ENCODE data around the gene TGFB1. TPM values are rescaled to one million over a fixed set of nuclear protein-coding genes. Genes with fewer than 3 reads are reported as not detected.

Gene TGFB1
- total and polyA plus RNA-seq, 2 of the 13 experiments (the other 11 are each of a cell fraction or from before 2014, with no cell fraction given), result 4.1 to 5.4 TPM

GRCh38 chr19:41363753-41364523 is 10.2 kb upstream of the TGFB1 start, which contains the start of gene B9D2 (continued):
- TF ChIP-seq ZNF280B (CRISPR knock-in tag; IDR thresholded peaks at IDR 0.05; ENCODE audit: borderline replicate concordance) (0 out of 2 replicates have a peak, but pooled peaks have one; percentile 18), YEATS4 (CRISPR knock-in tag; IDR thresholded peaks at IDR 0.05; ENCODE audit: borderline replicate concordance) (peak; percentile 28; the same call in 1 of the 2 replicates), NR1H2 (CRISPR knock-in tag; IDR thresholded peaks at IDR 0.05; ENCODE audit: borderline replicate concordance, low read depth) (no peak), SAFB2 (CRISPR knock-in tag; IDR thresholded peaks at IDR 0.05; ENCODE audit: borderline replicate concordance, low read depth) (0 out of 2 replicates have a peak, but pooled peaks have one; percentile 12), ZSCAN12 (CRISPR knock-in tag; IDR thresholded peaks at IDR 0.05) (no peak), KAT7 (CRISPR knock-in tag; IDR thresholded peaks at IDR 0.05; ENCODE audit: borderline replicate concordance) (no peak), HCFC1 (IDR thresholded peaks at IDR 0.05; ENCODE audit: low read depth, low read length) (peak; percentile 64), RFX5 (IDR thresholded peaks at IDR 0.05; ENCODE audit: low read depth, low read length) (no peak; the same call in none of the 2 replicates), MIER2 (CRISPR knock-in tag; IDR thresholded peaks at IDR 0.05) (peak; percentile 36; the same call in 1 of the 2 replicates), ZNF768 (CRISPR knock-in tag; IDR thresholded peaks at IDR 0.05) (peak; percentile 23; the same call in 1 of the 2 replicates), ZNF570 (CRISPR knock-in tag; IDR thresholded peaks at IDR 0.05; ENCODE audit: borderline replicate concordance) (no peak), ZNF382 (CRISPR knock-in tag; IDR thresholded peaks at IDR 0.05; ENCODE audit: borderline replicate concordance) (no peak), CREM (IDR thresholded peaks at IDR 0.05) (peak; percentile 50), CREM (CRISPR knock-in tag; IDR thresholded peaks at IDR 0.05) (no peak), MXD4 (CRISPR knock-in tag; IDR thresholded peaks at IDR 0.05) (peak; percentile 27; the same call in 1 of the 2 replicates), KDM2A (CRISPR knock-in tag; IDR thresholded peaks at IDR 0.05; ENCODE audit: borderline replicate concordance, low read depth) (peak; percentile 33; the same call in 1 of the 2 replicates), IRF2 (CRISPR knock-in tag; IDR thresholded peaks at IDR 0.05) (peak; percentile 32), PHB2 (IDR thresholded peaks at IDR 0.05; ENCODE audit: partially characterized antibody) (no peak), IRX3 (CRISPR knock-in tag; IDR thresholded peaks at IDR 0.05; ENCODE audit: borderline replicate concordance, low read depth) (no peak), ZNF577 (CRISPR knock-in tag; IDR thresholded peaks at IDR 0.05; ENCODE audit: borderline replicate concordance, low read depth) (no peak), ZNF124 (CRISPR knock-in tag; IDR thresholded peaks at IDR 0.05) (peak; percentile 35; the same call in 1 of the 2 replicates), U2AF2 (IDR thresholded peaks at IDR 0.05; ENCODE audit: low read depth, low read length) (peak; percentile 98), SPEN (CRISPR knock-in tag; IDR thresholded peaks at IDR 0.05; ENCODE audit: low read depth) (0 out of 2 replicates have a peak, but pooled peaks have one; percentile 31), CREB3 (CRISPR knock-in tag; IDR thresholded peaks at IDR 0.05) (0 out of 2 replicates have a peak, but pooled peaks have one; percentile 24), PCBP1 (IDR thresholded peaks at IDR 0.05; ENCODE audit: borderline replicate concordance, low read depth, low read length) (0 out of 2 replicates have a peak, but pooled peaks have one; percentile 50), ZNF598 (CRISPR knock-in tag; IDR thresholded peaks at IDR 0.05; ENCODE audit: borderline replicate concordance) (0 out of 2 replicates have a peak, but pooled peaks have one; percentile 68), THAP11 (CRISPR knock-in tag; IDR thresholded peaks at IDR 0.05) (peak; percentile 78; the same call in 1 of the 2 replicates), SMAD9 (CRISPR knock-in tag; IDR thresholded peaks at IDR 0.05) (peak; percentile 61; the same call in 1 of the 2 replicates), ZSCAN30 (CRISPR knock-in tag; IDR thresholded peaks at IDR 0.05) (no peak)

All from HepG2 (cell line).